Stimulated activated CD8-positive, alpha-beta memory T cell treated with anti-CD3 and anti-CD28 coated beads, Interleukin-12 subunit alpha, Interleukin-12 subunit beta, amount 100 ng/mL, for 24 hours (primary cell): ENCODE data around the gene PERP.

ENCODE experiments used
- DNase-seq: peaks from one replicate; pipeline ENCODE4 v3.0.0-alpha.2; 2020; ENCODE audit errors: extremely low read depth

PERP gene

DNA sequence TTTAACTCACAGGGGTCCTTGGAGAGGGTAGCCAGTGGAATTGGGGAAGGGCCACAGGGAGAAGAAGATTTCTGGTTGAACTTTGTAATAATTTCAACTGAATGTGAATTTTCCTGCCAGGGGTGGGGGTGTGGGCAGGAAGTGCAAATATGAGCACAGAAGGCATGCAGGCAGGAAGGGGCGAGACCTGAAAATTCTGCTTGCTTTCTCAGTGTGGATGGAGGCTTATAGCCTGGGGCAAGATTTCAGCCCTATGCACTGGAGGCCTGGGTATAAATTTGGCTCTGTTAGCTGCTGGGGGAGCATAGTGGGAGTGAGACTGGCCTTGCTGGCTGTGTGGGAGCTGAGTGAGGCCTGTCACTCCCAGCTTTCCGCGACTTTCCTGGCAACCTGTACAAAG lies 54.4 kb downstream of the PERP start:
- no peak for DNase-seq

DNA sequence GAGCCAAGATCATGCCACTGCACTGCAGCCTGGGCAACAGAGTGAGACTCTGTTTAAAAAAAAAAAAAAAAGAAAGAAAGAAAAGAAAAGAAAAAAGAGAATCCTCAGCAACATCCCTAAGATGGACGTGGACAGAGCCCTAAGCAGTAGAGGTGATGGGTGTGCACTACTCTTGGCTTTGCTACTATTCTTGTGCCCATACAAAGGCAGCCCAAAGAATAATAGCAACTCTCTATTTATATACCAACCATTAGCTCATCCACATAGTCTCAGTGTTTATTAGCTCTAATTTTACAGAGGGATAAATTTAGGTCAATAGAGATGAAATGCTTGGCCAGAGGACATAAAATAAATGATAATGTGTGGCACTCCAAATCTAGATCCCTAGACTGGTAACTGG lies 62.2 kb downstream of the PERP start:
- no peak for DNase-seq

DNA sequence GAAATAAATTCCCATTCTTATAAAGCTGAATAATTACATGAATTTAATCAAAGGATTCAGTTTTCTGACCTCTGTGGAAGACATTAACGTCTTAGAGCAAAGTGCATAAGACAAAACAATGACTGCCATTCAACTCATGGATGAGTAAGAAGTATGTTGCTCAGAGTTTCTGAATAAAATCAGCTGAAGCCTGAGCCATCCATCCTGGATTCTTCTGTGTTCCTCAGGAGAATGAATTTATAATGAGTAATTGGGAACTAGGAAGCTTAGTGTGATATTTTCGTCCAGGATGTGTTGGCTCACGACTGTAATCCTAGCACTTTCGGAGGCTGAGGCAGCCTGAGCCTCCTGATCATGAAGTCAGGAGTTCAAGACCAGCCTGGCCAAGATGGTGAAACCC lies 62.8 kb downstream of the PERP start:
- DNase-seq, result no peak
